A673 (cell line): Measurements from ENCODE around the gene FAM210B. TPM values are rescaled to one million over a fixed set of nuclear protein-coding genes. Genes with fewer than 3 reads are reported as not detected.

Source experiments
- BruUV-seq: library from RNA; stranded (reverse); fragments of 400-500 nt; replicated peaks from 2 replicates; lab custom pipeline; 2021; lab: Mats Ljungman, UMichigan
- CTCF ChIA-PET: fragments of 300-600 bp; sonication (Branson Sonifier 250); formaldehyde crosslinking; loops from one replicate; lab custom pipeline; 2022; ENCODE audit warnings: antibody characterized with exemption; lab: Charles Lee
- POLR2A ChIA-PET: fragments of 300-600 bp; sonication (Branson Sonifier 250); formaldehyde crosslinking; loops from one replicate; lab custom pipeline; 2022; ENCODE audit warnings: antibody characterized with exemption; ENCODE audit not compliant: low non-redundant PET; lab: Charles Lee
- DNase-seq: peaks from one replicate; pipeline ENCODE4 v3.0.0-alpha.2; 2015; ENCODE audit warnings: low spot score
- H3K27ac ChIP-seq: fragments of 200-600 bp; sonication (generic); 2 replicates; pipeline ENCODE4 v1.5.1; 2016; ENCODE audit warnings: mixed run types, low read depth, mild to moderate bottlenecking, mixed read lengths, antibody characterized with exemption, low read length; ENCODE audit not compliant: poor library complexity, severe bottlenecking
- H3K27me3 ChIP-seq: fragments of 200-600 bp; sonication (generic); replicated peaks from 2 replicates; pipeline ENCODE4 v1.6.1; 2017; ENCODE audit warnings: mixed run types, low read depth, mild to moderate bottlenecking, mixed read lengths, antibody characterized with exemption, low read length; ENCODE audit not compliant: insufficient read depth, poor library complexity
- H3K36me3 ChIP-seq: fragments of 200-600 bp; sonication (generic); 2 replicates; pipeline ENCODE4 v1.6.1; 2016; ENCODE audit warnings: mixed run types, mild to moderate bottlenecking, mixed read lengths, antibody characterized with exemption, low read length; ENCODE audit not compliant: insufficient read depth, poor library complexity, severe bottlenecking
- H3K4me1 ChIP-seq: fragments of 200-600 bp; sonication (generic); 2 replicates; pipeline ENCODE4 v1.6.1; 2017; ENCODE audit warnings: mixed run types, mild to moderate bottlenecking, mixed read lengths, antibody characterized with exemption, low read length; ENCODE audit not compliant: insufficient read depth, poor library complexity, severe bottlenecking
- H3K4me3 ChIP-seq: fragments of 200-600 bp; sonication (generic); 2 replicates; pipeline ENCODE4 v1.5.1; 2016; ENCODE audit warnings: low read depth, mixed run types, mild to moderate bottlenecking, mixed read lengths, low read length; ENCODE audit not compliant: poor library complexity, severe bottlenecking
- H3K9me3 ChIP-seq: fragments of 200-600 bp; sonication (generic); 2 replicates; pipeline ENCODE4 v1.6.1; 2016; ENCODE audit warnings: mixed run types, low read depth, mild to moderate bottlenecking, mixed read lengths, antibody characterized with exemption, low read length; ENCODE audit not compliant: poor library complexity, severe bottlenecking
- CTCF ChIP-seq: fragments of 300-800, 200-600 bp; sonication (generic); conservative IDR thresholded peaks from 2 replicates; pipeline ENCODE4 v1.5.1; 2017; ENCODE audit warnings: low read depth, mild to moderate bottlenecking, antibody characterized with exemption, low read length, moderate library complexity, mixed read lengths
- EZH2 ChIP-seq: fragments of 200-600 bp; sonication (generic); IDR thresholded peaks from 2 replicates; pipeline ENCODE4 v1.6.1; 2017; ENCODE audit warnings: borderline replicate concordance, low read depth, mild to moderate bottlenecking, mixed read lengths, antibody characterized with exemption, low read length; ENCODE audit not compliant: poor library complexity, severe bottlenecking
- intact Hi-C: fragments of 100-400 bp; cut with micrococcal nuclease; formaldehyde crosslinking; loops from one replicate; pipeline ENCODE4 v1.10.0; 2022; ENCODE audit not compliant: unreplicated experiment
- total RNA-seq: library from RNA; stranded (reverse); gene quantifications from 2 replicates; pipeline ENCODE4 v1.2.3, GENCODE V29; 2021

The FAM210B gene
- total RNA-seq, 1 experiment from 2014 or later: 5.5 TPM

GRCh38 chr20:56322681-56323080 lies 36.1 kb upstream of the FAM210B start:
- ChIA-PET POLR2A (no interaction called here), CTCF (no interaction called here)
- no peaks in the 10 kb centered on the region for H3K4me1 ChIP-seq
- TF ChIP-seq EZH2 (no peak), CTCF (no peak)
- no peak overlapping the region for H3K4me3 ChIP-seq
- no TSS peak for BruUV-seq
- no peak overlapping the region for H3K27ac ChIP-seq
- no peaks in the 10 kb centered on the region for H3K36me3 ChIP-seq
- H3K27me3 ChIP-seq: peaks cover 19% of the 10 kb centered on the region
- no peaks in the 10 kb centered on the region for H3K9me3 ChIP-seq
- intact Hi-C loops: no loop called here
- DNase-seq: no peak

GRCh38 chr20:56323206-56323605 lies 35.6 kb upstream of the FAM210B start:
- no peak overlapping the region for H3K4me3 ChIP-seq
- TF ChIP-seq EZH2: no peak
- TF ChIP-seq CTCF: no peak
- H3K36me3 ChIP-seq: no peaks in the 10 kb centered on the region
- intact Hi-C loops: no loop called here
- no TSS peak for BruUV-seq
- H3K27me3 ChIP-seq: peaks cover 19% of the 10 kb centered on the region
- no peaks in the 10 kb centered on the region for H3K4me1 ChIP-seq
- H3K9me3 ChIP-seq: no peaks in the 10 kb centered on the region
- POLR2A ChIA-PET: no interaction called here
- DNase-seq: no peak
- CTCF ChIA-PET: no interaction called here
- H3K27ac ChIP-seq: no peak overlapping the region

- TF ChIP-seq CTCF (no peak), EZH2 (no peak)
- H3K9me3 ChIP-seq: no peaks in the 10 kb centered on the region
- DNase-seq: no peak
- no peaks in the 10 kb centered on the region for H3K4me1 ChIP-seq
- no peak overlapping the region for H3K27ac ChIP-seq
- POLR2A ChIA-PET: no interaction called here
- H3K27me3 ChIP-seq: peaks cover 18% of the 10 kb centered on the region
- BruUV-seq: no TSS peak
- intact Hi-C loops: no loop called here
- H3K4me3 ChIP-seq: no peak overlapping the region
- CTCF ChIA-PET: no interaction called here
- H3K36me3 ChIP-seq: no peaks in the 10 kb centered on the region
Observed at GRCh38 chr20:56323656-56324055, 35.1 kb upstream of the FAM210B start.
